HG03378 (cell line): ENCODE data around the gene RBBP4.
A peak's percentile ranks its signal among the peaks of the same experiment; 100 is the strongest.
"Not testable (repeated sequence)": the region's sequence is repeated elsewhere in the genome, so short reads cannot be mapped to it uniquely, and the experiment has no call there.

Experiments used
- ATAC-seq: cut with Tn5 transposase; IDR thresholded peaks from one replicate; pipeline ENCODE4 v1.9.1; 2021; ENCODE audit warnings: mild to moderate bottlenecking, moderate library complexity; ENCODE audit not compliant: unreplicated experiment

RBBP4 gene

GRCh38 chr1:32650752-32651460 lies at the start of gene RBBP4:
Gene RBBP4, plus strand, starts transcription at chr1:32651208. Its CDS starts 99 bp downstream, at chr1:32651307.
- peak; percentile 65 for ATAC-seq

DNA sequence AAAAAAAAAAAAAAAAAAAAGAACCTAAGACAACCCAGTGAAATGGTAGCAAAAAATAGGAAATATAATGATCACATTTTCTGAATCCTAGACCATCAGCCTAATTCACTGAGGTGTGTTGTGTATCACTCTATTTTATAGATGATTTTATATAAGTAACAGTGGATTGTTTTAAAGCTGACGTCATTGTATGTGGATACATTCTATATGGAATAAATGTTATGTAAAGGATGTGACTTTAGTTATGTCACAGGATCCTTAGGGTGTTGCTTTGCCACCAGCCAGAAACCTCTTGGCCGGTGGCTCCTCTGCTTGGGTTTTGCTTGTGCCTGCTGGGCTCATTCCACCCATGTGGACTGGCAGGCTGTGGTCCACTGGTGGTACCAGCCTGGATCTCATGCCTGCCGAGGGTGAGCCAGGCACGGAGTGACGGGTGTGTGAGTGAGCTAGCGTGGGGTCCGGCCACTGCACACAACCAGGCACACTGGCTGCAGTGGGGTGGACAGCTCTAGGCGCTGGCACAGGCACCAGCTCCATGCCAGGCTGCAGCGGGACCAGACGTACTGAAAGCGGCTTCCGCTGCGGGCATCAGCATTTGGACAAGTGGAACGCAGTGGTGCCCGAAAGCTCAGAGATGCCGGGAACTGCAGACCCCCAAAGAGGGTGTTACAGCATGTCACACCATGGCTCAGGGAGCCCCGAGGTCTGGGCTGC lies 45.1 kb upstream of the RBBP4 start:
- no peak for ATAC-seq

DNA sequence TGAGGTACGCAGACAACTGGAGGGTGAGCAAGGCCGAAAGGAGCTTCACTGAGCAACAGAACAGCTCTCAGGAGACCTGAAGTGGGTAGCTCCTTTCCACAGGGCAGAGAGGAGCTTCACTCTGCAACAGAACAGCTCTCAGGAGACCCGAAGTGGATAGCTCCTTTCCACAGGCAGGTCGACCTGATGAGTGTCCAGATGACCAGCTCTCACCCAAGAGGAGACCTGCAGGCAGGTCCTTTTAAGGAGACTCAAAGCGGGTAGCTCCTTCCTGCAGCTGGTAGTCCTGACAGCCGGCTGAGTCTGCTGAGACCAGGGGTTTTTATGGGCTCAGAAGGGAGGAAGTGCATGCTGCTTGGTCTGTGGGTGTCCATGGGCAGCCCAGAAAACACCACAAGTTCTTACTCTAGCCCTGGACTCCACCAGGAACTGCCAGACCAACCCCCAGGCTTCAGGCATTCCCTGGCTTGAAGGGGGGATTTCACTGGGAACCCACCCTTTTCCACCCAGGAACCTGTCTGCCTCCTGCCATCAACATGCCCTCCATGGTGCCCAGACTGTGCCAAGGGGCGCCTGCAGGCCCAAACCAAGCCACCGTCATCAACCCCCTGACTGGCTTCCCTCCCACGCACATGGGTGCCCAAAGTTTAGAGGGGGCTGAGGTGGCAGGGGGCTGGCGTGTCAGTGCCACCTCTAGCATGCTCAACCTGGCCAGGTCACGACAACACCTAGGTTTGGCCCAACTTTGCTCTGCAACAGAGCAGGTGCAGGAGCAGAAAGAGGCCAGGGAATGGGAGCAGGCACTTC lies 44.2 kb upstream of the RBBP4 start:
- no peak for ATAC-seq

DNA sequence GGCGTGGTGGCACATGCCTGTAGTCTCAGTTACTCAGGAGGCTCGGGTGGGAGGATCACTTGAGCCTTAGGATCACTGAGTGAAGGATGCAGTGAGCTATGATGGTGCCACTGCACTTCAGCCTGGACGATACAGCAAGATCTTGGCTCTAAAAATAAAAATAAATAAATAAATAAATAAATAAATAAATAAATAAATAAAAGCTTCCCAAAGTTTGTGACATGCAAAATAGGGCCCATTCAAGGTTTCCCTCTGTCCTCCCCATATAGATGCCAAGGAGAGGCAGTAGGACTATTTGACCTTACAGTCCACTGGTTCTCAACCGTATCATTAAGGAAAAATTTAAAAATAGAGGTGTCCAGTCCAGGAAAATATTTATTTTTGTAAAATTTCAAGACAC lies 41.8 kb upstream of the RBBP4 start:
- no peak for ATAC-seq

- no peak for ATAC-seq
Measured at GRCh38 chr1:32611859-32612188, 39.2 kb upstream of the RBBP4 start.

- ATAC-seq = no peak
Measured at GRCh38 chr1:32612189-32612881, 38.7 kb upstream of the RBBP4 start.

- ATAC-seq = no peak
Measured at GRCh38 chr1:32613472-32613871, 37.5 kb upstream of the RBBP4 start.

GRCh38 chr1:32618673-32619221 lies 32.3 kb upstream of the RBBP4 start:
- no peak for ATAC-seq

DNA sequence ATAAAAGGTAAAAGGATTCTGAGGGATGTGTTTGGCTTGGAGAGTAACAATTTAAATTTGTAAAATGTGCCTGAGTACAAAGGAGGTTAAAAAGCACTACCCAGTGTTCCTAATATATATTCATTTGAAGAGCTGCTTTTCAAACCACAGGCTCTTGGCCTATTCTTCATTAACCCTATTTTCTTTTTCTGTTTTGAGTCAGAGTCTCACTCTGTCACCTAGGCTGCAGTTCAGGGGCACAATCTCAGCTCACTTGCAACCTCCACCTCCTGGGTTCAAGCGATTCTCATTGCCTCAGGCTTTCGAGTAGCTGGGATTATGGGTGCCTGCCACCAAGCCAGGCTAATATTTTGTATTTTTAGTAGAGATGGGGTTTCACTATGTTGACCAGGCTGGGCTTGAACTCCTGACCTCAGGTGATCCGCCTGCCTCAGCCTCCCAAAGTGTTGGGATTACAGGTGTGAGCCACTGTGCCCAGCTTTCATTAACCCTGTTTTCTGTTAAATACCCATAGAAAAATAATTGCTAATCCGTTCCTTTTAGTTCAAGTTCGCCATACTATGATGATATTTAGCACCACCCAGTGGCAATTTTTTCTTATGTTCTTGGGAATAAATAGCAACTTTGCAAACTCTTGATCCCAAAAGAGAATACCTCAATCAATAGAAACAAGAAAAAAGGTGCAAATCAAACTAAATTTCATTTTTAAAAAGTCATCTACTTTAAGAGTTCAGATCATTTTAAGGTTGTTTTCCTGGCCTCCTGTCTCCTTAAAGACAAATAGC lies 31.1 kb upstream of the RBBP4 start:
- ATAC-seq = peak; percentile 67

- ATAC-seq = no peak
Measured at GRCh38 chr1:32622205-32622604, 28.8 kb upstream of the RBBP4 start.

GRCh38 chr1:32622806-32623681 lies 28.0 kb upstream of the RBBP4 start:
- peak; percentile 33 for ATAC-seq

DNA sequence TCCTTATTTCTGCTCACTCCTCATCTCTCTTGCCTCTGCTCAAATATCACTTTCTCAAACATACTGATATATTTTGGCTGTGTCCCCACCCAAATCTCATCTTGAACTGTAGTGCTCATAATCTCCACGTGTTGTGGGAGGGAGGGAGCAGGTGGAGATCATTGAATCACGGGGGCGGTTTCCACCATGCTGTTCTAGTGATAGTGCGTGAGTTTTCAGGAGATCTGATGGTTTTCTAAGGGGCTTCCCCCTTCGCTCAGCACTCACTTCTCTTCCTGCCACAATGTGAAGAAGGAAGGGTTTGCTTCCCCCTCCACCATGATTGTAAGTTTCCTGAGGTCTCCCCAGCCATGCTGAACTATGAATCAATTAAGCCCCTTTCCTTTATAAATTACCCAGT lies 27.2 kb upstream of the RBBP4 start:
- ATAC-seq = no peak

DNA sequence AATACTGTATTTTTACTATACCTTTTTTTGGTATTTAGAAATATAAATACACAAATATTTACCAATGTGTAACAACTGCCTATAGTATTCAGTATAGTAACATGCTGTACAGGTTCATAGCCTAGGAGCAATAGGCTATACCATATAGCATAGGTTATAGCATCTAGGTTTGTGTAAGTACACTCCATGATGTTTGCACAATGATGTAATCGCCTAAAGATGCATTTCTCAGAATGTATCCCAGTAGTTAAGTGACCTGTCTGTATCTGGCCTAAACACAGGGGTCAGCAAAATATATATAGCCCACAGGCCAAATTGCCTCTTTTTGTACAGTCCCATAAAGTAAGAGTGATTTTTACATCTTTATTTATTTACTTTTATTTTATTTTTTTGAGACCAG lies 24.8 kb upstream of the RBBP4 start:
- no peak for ATAC-seq

GRCh38 chr1:32627596-32628162 lies 23.3 kb upstream of the RBBP4 start:
- ATAC-seq = no peak

DNA sequence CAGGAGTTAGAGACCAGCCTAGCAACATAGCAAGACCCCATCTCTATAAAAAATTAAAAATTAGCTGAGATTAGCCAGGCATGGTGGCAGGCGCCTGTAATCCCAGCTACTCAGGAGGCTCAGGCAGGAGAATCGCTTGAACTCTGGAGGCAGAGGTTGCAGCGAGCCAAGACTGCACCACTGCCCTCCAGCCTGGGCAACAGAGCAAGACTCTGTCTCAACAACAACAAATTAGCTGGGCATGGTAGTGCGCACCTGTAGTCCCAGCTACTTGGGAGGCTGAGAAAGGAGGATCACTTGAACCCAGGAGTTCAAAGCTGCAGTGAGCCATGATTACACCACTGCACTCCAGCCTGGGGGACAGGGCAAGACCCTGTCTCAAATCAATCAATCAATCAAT lies 20.8 kb upstream of the RBBP4 start:
- ATAC-seq = not testable (repeated sequence)

DNA sequence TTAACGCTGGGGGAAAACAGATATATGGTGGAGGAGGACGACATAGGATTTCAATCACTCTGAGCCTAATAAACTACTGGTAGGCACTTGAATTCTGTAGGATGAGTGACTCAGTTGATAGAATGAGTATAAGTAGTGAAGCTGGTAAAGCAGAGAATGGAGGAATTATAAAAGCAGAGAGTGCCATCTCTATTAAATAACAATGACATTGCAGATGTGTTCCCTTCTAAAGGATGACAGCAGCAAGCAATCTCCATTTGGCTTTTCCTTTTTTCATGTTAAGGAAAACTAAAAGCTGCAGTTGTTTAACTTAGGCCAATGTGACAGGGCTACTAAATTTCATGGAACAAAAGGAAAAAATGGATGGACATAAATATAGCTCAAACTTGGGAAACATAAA lies 18.2 kb upstream of the RBBP4 start:
- ATAC-seq = no peak

DNA sequence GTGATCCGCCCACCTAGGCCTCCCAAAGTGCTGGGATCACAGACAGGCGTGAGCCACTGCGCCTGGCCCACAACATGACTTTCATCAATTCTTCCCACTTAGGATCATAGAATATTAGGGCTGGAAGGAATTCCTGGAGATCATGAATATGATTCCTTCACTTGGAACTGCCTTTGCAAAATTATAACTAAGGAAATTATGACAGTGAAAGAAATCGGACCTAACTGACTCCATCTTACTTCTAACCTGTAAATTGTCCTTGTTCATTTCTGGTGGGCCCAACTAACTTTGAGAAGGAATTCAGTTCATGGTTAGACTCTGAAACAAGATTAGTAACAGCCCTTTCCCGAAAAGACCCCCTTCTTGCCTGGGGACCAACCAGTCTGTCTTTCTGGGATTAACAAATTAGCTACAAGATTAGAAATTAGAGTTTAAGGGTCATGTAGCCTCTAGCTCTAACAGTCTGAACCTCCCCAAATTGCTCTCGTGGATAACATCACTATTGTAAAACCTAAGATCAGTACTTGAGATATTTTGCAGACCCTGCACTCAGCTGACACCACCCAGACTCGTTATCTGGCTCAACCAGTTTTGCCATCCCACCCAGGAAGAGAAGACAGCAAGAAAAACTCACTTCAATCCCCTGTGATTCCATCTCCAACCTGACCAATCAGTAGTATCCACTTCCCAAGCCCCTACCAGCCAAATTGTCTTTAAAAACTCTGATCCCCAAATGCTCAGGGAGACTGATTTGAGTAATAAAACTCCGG lies 15.3 kb upstream of the RBBP4 start:
- ATAC-seq = no peak
